Measurements from ENCODE around the gene PURB.
"Not testable (repeated sequence)": the region's sequence is repeated elsewhere in the genome, so short reads cannot be mapped to it uniquely, and the experiment has no call there.

PURB gene

GRCh38 chr7:44849885-44850544, 35.3 kb downstream of the PURB start:
- no peak for DNase-seq

GRCh38 chr7:44849259-44849884, 36.0 kb downstream of the PURB start:
- DNase-seq: no peak

- peak; percentile 99 to 100 for DNase-seq
Observed at GRCh38 chr7:44847920-44848634, 37.3 kb downstream of the PURB start, which contains the start of gene H2AZ2. TSS of gene H2AZ2 (minus strand) at chr7:44848087. CDS start at chr7:44847971, 116 bp downstream.

GRCh38 chr7:44847509-44847919, 37.8 kb downstream of the PURB start:
- DNase-seq: peak; percentile 90 to 91

DNA sequence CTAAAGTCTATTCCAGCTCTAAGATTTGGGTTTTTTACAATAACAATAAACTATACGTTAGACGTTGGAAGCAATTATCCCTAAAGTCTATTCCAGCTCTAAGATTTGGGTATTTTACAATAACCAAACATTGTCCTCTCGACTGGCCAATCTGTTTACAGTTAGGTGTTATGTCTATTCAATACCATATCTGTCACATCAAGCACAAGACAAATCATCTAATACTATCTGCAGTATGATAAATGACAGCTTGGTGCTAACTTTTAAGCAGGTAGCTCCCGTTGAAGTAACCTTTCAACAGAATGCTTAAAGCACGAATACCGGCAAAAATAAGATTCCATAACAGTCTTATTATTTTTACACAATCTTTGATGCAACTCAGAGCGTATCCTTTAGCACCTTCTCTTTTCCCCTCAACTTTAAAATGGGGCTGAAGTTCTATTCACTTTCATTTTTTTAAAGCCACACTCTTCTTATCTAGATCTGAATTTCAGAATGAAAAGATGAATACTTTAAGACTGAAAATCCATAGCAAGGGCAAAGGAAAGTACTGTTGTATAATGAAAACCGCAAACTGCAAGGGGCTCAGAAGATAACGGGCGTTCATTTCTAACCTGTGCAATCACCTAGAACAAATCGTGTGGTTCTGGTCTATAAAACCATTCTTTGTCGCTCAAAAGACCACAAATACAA, 38.4 kb downstream of the PURB start:
- no peak for DNase-seq

GRCh38 chr7:44846390-44846789, 38.9 kb downstream of the PURB start:
- not testable (repeated sequence) for DNase-seq

- no peak for DNase-seq
Observed at GRCh38 chr7:44845451-44845850, 39.9 kb downstream of the PURB start.

DNA sequence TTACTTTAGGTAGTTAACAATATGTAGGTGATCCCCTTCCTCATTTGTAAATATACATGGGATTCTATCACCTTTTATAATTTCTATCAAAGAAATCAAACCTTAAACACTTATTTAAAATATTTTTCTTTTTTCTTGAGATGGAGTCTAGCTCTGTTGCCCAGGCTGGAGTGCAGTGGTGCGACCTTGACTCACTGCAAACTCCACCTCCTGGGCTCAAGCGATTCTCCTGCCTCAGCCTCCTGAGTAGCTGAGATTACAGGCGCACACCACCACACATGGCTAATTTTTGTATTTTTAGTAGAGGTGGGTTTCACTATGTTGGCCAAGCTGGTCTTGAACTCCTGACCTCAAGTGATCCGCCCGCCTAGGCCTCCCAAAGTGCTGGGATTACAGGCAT, 41.9 kb downstream of the PURB start:
- DNase-seq: not testable (repeated sequence)

GRCh38 chr7:44842675-44843074, 42.7 kb downstream of the PURB start:
- DNase-seq: not testable (repeated sequence)

GRCh38 chr7:44838751-44839150, 46.6 kb downstream of the PURB start:
- DNase-seq: no peak

GRCh38 chr7:44827567-44827966, 57.8 kb downstream of the PURB start:
- DNase-seq: no peak

Data from NCI-H446 (cell line).